ENCODE measurements around the gene LEFTY1. TPM values are rescaled to one million over a fixed set of nuclear protein-coding genes. Genes with fewer than 3 reads are reported as not detected.
A peak's percentile ranks its signal among the peaks of the same experiment; 100 is the strongest.

Gene LEFTY1
- total and polyA plus RNA-seq, 5 donors from 2014 or later: 0.13 to 0.39 (median 0.17) TPM; not detected in 2

- ATAC-seq (ENCODE audit: low read depth in 2 of 2) (no peak), DNase-seq (no peak)
- H3K4me3 ChIP-seq (ENCODE audit: low read depth, low read length): no peak overlapping the region
- peaks cover 14% of the 10 kb centered on the region for H3K4me1 ChIP-seq (ENCODE audit: control insufficient read depth, insufficient read depth, low read length, poor library complexity, severe bottlenecking)
- H3K36me3 ChIP-seq (ENCODE audit: control insufficient read depth, insufficient read depth, low read length): no peaks in the 10 kb centered on the region
- no peak overlapping the region for H3K27ac ChIP-seq (ENCODE audit: insufficient read depth, low read length, poor library complexity, severe bottlenecking)
- no peaks in the 10 kb centered on the region for H3K27me3 ChIP-seq (ENCODE audit: control insufficient read depth, insufficient read depth, low read length)
- H3K9me3 ChIP-seq (ENCODE audit: control insufficient read depth in 2 of 2, low read length in 2 of 2): no peaks in the 10 kb centered on the region
- Mint-ChIP-seq H3K27me3 (no peaks in the 10 kb centered on the region), H3K27ac (no peak overlapping the region), H3K9me3 (peaks cover 0 to 2% (median 0%) of the 10 kb centered on the region in 7 donors), H3K4me3 (peak overlapping the region in 2 of 4 donors; percentile 74 to 81), H3K4me1 (peaks cover 0 to 38% (median 6%) of the 10 kb centered on the region in 4 donors), H3K36me3 (no peaks in the 10 kb centered on the region)
These were observed 2.6 kb downstream of the LEFTY1 start for GRCh38 chr1:225886159-225887029.

DNA sequence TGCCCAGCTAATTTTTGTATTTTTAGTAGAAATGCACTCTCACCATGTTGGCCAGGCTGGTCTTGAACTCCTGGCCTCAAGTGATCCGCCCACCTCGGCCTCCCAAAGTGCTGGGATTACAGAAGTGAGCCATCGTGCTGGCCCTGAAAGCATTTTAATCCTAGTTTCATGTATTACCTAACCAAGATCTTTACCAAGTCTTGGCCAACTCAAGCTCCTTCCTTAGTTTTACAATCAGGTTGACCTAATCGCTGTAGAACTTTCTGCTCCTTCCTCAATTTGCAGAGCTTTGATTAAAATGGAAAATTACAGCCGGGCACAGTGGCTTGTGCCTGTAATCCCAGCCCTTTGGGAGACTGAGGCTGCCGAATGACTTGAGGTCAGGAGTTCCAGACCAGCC lies 3.6 kb downstream of the LEFTY1 start:
- H3K4me1 ChIP-seq (ENCODE audit: control insufficient read depth, insufficient read depth, low read length, poor library complexity, severe bottlenecking): peaks cover 25% of the 10 kb centered on the region
- no peak overlapping the region for H3K27ac ChIP-seq (ENCODE audit: insufficient read depth, low read length, poor library complexity, severe bottlenecking)
- no peak overlapping the region for H3K4me3 ChIP-seq (ENCODE audit: low read depth, low read length)
- no peaks in the 10 kb centered on the region for H3K36me3 Mint-ChIP-seq
- no peaks in the 10 kb centered on the region for H3K36me3 ChIP-seq (ENCODE audit: control insufficient read depth, insufficient read depth, low read length)
- H3K9me3 ChIP-seq (ENCODE audit: control insufficient read depth in 2 of 2, low read length in 2 of 2): no peaks in the 10 kb centered on the region
- peaks cover 0 to 38% (median 9%) of the 10 kb centered on the region in 4 donors for H3K4me1 Mint-ChIP-seq
- H3K27ac Mint-ChIP-seq: peak overlapping the region in 1 of 3 donors; percentile 20
- peak overlapping the region in 3 of 4 donors; percentile 3 to 88 (median 64) for H3K4me3 Mint-ChIP-seq
- H3K9me3 Mint-ChIP-seq: peaks cover 0 to 2% (median 0%) of the 10 kb centered on the region in 7 donors
- peaks cover 4% of the 10 kb centered on the region for H3K27me3 Mint-ChIP-seq
- H3K27me3 ChIP-seq (ENCODE audit: control insufficient read depth, insufficient read depth, low read length): no peaks in the 10 kb centered on the region
- DNase-seq: no peak
- ATAC-seq (ENCODE audit: low read depth in 2 of 2): no peak

DNA sequence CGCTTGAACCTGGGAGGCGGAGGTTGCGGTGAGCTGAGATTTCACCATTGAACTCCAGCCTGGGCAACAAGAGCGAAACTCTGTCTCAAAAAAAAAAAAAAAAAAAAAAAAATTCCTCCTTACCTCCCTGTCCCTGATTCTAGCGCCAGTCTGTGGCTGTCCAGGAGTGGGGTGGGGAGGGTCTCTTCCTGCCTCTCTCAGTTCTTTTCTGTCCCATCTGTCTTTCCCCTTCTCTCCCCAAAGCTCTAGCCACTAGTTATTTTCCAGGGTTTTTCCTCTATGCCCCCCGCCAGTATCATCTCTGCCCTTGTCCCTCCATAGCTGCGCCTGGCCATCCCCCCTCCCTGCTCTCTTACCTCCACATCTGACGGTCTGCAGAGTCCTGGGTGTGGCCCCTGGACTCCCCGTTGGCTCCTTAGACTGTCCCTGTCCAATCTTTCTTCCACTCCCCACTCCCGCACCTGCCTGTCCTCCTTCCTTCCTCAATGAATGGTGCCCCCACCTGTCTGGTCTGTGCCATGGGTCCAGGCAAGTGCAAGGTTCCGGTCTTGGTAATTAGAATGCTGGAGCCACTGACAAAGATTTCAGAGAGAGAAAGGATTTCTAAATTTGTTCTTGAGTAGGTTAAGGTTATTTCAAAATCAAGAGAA lies 5.2 kb downstream of the LEFTY1 start:
- Mint-ChIP-seq H3K4me1 (peaks cover 0 to 43% (median 23%) of the 10 kb centered on the region in 4 donors), H3K9me3 (peaks cover 0 to 2% (median 0%) of the 10 kb centered on the region in 7 donors), H3K36me3 (peaks cover 4% of the 10 kb centered on the region), H3K4me3 (peak overlapping the region; percentile 98 to 100 (median 98)), H3K27ac (peak overlapping the region; percentile 57 to 96 (median 91)), H3K27me3 (peaks cover 4% of the 10 kb centered on the region)
- Histone ChIP-seq H3K27ac (ENCODE audit: insufficient read depth, low read length, poor library complexity, severe bottlenecking) (no peak overlapping the region), H3K9me3 (ENCODE audit: control insufficient read depth in 2 of 2, low read length in 2 of 2) (no peaks in the 10 kb centered on the region), H3K4me1 (ENCODE audit: control insufficient read depth, insufficient read depth, low read length, poor library complexity, severe bottlenecking) (peaks cover 41% of the 10 kb centered on the region), H3K36me3 (ENCODE audit: control insufficient read depth, insufficient read depth, low read length) (peaks cover 5% of the 10 kb centered on the region), H3K4me3 (ENCODE audit: low read depth, low read length) (no peak overlapping the region), H3K27me3 (ENCODE audit: control insufficient read depth, insufficient read depth, low read length) (no peaks in the 10 kb centered on the region)
- no peak for ATAC-seq (ENCODE audit: low read depth in 2 of 2)
- no peak for DNase-seq

GRCh38 chr1:225882694-225883615 lies 6.0 kb downstream of the LEFTY1 start:
- peaks cover 13% of the 10 kb centered on the region for H3K36me3 ChIP-seq (ENCODE audit: control insufficient read depth, insufficient read depth, low read length)
- no peaks in the 10 kb centered on the region for H3K9me3 ChIP-seq (ENCODE audit: control insufficient read depth in 2 of 2, low read length in 2 of 2)
- H3K27ac ChIP-seq (ENCODE audit: insufficient read depth, low read length, poor library complexity, severe bottlenecking): peak overlapping the region; percentile 82
- ATAC-seq (ENCODE audit: low read depth in 2 of 2) (peak; percentile 17 to 20), DNase-seq (peak; percentile 20 to 46 (median 34))
- Mint-ChIP-seq H3K36me3 (peaks cover 9% of the 10 kb centered on the region), H3K9me3 (peaks cover 0 to 2% (median 0%) of the 10 kb centered on the region in 7 donors), H3K4me1 (peaks cover 0 to 46% (median 28%) of the 10 kb centered on the region in 4 donors), H3K27me3 (peaks cover 4% of the 10 kb centered on the region), H3K27ac (peak overlapping the region; percentile 70 to 96 (median 91)), H3K4me3 (peak overlapping the region; percentile 98 to 100 (median 98))
- H3K4me3 ChIP-seq (ENCODE audit: low read depth, low read length): peak overlapping the region; percentile 61
- no peaks in the 10 kb centered on the region for H3K27me3 ChIP-seq (ENCODE audit: control insufficient read depth, insufficient read depth, low read length)
- H3K4me1 ChIP-seq (ENCODE audit: control insufficient read depth, insufficient read depth, low read length, poor library complexity, severe bottlenecking): peaks cover 45% of the 10 kb centered on the region

- DNase-seq (peak; percentile 87 to 90 (median 87)), ATAC-seq (ENCODE audit: low read depth in 2 of 2) (peak; percentile 69 to 73)
- H3K4me3 ChIP-seq (ENCODE audit: low read depth, low read length): peak within 1 kb of the TSS; percentile 95
- peaks cover 21% of the 10 kb centered on the region for H3K36me3 ChIP-seq (ENCODE audit: control insufficient read depth, insufficient read depth, low read length)
- Mint-ChIP-seq H3K4me1 (peaks cover 0 to 53% (median 35%) of the 10 kb centered on the region in 4 donors), H3K9me3 (peaks cover 0 to 2% (median 0%) of the 10 kb centered on the region in 7 donors), H3K27me3 (peaks cover 4% of the 10 kb centered on the region), H3K36me3 (peaks cover 14% of the 10 kb centered on the region), H3K27ac (peak within 1 kb of the TSS; percentile 89 to 96 (median 93)), H3K4me3 (peak within 1 kb of the TSS; percentile 98 to 100 (median 98))
- peak within 1 kb of the TSS; percentile 82 for H3K27ac ChIP-seq (ENCODE audit: insufficient read depth, low read length, poor library complexity, severe bottlenecking)
- no peaks in the 10 kb centered on the region for H3K27me3 ChIP-seq (ENCODE audit: control insufficient read depth, insufficient read depth, low read length)
- peaks cover 53% of the 10 kb centered on the region for H3K4me1 ChIP-seq (ENCODE audit: control insufficient read depth, insufficient read depth, low read length, poor library complexity, severe bottlenecking)
- no peaks in the 10 kb centered on the region for H3K9me3 ChIP-seq (ENCODE audit: control insufficient read depth in 2 of 2, low read length in 2 of 2)
These were observed 6.8 kb downstream of the LEFTY1 start, which contains the start of gene TMEM63A for GRCh38 chr1:225881959-225882693. Gene TMEM63A (minus strand): TSS chr1:225882380. CDS start chr1:225877580, 4,800 bp downstream.

- no peaks in the 10 kb centered on the region for H3K9me3 ChIP-seq (ENCODE audit: control insufficient read depth in 2 of 2, low read length in 2 of 2)
- Mint-ChIP-seq H3K9me3 (peaks cover 0 to 2% (median 0%) of the 10 kb centered on the region in 7 donors), H3K4me3 (peak overlapping the region; percentile 98 to 100 (median 98)), H3K27ac (peak overlapping the region; percentile 89 to 95 (median 93)), H3K36me3 (peaks cover 19% of the 10 kb centered on the region), H3K4me1 (peaks cover 0 to 59% (median 41%) of the 10 kb centered on the region in 4 donors), H3K27me3 (peaks cover 4% of the 10 kb centered on the region)
- DNase-seq (peak; percentile 34 to 88 (median 54)), ATAC-seq (ENCODE audit: low read depth in 2 of 2) (peak; percentile 52)
- H3K4me1 ChIP-seq (ENCODE audit: control insufficient read depth, insufficient read depth, low read length, poor library complexity, severe bottlenecking): peaks cover 61% of the 10 kb centered on the region
- peaks cover 29% of the 10 kb centered on the region for H3K36me3 ChIP-seq (ENCODE audit: control insufficient read depth, insufficient read depth, low read length)
- H3K27me3 ChIP-seq (ENCODE audit: control insufficient read depth, insufficient read depth, low read length): no peaks in the 10 kb centered on the region
- peak overlapping the region; percentile 82 for H3K27ac ChIP-seq (ENCODE audit: insufficient read depth, low read length, poor library complexity, severe bottlenecking)
- H3K4me3 ChIP-seq (ENCODE audit: low read depth, low read length): peak overlapping the region; percentile 95
These were observed 7.6 kb downstream of the LEFTY1 start for GRCh38 chr1:225881081-225881958.
